NCI-H1105 (cell line): ENCODE measurements around the gene CDKN1A.
"Not testable (repeated sequence)": the region's sequence is repeated elsewhere in the genome, so short reads cannot be mapped to it uniquely, and the experiment has no call there.

ENCODE experiments used
- DNase-seq: peaks from one replicate; lab custom pipeline; 2025; lab: John Stamatoyannopoulos, UW

Gene CDKN1A

DNA sequence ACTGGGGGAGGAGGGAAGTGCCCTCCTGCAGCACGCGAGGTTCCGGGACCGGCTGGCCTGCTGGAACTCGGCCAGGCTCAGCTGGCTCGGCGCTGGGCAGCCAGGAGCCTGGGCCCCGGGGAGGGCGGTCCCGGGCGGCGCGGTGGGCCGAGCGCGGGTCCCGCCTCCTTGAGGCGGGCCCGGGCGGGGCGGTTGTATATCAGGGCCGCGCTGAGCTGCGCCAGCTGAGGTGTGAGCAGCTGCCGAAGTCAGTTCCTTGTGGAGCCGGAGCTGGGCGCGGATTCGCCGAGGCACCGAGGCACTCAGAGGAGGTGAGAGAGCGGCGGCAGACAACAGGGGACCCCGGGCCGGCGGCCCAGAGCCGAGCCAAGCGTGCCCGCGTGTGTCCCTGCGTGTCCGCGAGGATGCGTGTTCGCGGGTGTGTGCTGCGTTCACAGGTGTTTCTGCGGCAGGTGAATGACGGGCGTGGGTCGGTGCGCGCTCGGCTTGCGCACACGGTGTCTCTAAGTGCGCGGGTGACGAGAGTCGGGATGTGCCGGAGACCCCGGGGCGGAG lies at the start of gene CDKN1A:
TSS of gene CDKN1A (plus strand) at position 227 of the 555 bp plus-strand sequence. CDS start 5,388 bp downstream, outside the sequence.
- peak; percentile 91 for DNase-seq

DNA sequence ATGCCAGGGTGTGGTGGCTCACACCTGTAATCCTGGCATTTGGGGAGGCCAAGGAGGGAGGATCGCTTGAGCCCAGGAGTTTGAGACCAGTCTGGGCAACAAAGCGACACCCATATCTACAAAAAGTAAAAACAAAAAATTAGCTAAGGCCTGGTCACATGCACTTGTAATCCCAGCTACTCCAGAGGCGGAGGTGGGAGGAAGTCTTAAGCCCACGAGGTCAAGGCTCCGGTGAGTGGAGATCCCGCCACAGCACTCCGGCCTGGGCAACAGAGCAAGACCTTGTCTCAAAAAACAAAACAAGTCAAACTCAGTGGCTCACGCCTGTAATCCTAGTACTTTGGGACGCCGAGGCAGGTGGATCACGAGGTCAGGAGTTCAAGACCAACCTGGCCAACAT lies 48.7 kb upstream of the CDKN1A start:
- no peak for DNase-seq

DNA sequence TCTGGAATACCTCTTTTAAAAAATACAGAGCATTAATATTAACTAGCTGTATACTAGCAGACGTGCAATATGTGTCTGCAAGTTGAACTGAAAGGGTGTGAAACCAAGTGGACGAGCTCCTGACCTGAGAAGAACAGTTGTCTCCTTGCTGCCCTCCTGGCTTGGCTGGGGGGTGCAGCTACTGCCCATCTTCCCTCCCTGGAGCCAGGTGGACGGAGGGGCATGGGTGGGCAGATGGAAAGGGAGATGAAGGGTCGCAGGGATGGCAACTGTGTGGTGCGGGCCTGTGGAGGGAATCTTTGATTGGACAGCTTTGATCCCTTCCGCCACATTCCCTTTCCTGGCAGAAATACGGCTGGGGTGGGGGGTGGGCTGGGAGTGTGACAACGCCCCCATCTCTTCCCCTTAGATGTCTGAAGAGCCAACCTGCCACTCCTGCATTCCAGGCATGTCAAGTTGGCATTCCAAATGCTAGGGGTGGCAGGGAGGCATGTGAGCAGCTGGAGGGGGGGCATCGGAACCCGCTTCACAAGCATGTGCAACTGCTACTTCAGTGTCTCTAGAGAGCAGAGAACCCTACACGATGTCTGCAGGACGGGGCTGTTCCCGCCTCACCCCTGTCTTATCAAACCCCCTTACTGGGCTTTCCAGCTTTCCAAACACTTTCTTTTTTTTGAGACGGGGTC lies 47.0 kb upstream of the CDKN1A start:
- DNase-seq: no peak

DNA sequence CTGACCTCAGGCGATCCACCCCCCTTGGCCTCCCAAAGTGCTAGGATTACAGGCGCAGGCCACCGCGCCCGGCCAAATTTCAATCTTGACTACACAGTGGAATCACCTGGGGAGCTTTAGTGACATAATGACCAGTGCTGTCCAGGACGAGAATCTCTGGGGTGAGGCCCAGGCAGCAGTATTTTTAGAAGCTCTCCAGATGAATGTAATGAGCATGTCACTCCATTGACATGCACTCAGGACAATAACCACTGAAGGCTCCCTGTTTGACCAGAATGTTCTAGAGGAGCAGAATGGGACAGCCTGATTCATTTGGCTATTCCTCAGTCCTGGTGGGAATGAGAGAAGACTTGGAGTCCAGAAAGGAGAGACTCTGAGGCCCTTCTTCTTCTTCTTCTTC lies 45.1 kb upstream of the CDKN1A start:
- DNase-seq: no peak

DNA sequence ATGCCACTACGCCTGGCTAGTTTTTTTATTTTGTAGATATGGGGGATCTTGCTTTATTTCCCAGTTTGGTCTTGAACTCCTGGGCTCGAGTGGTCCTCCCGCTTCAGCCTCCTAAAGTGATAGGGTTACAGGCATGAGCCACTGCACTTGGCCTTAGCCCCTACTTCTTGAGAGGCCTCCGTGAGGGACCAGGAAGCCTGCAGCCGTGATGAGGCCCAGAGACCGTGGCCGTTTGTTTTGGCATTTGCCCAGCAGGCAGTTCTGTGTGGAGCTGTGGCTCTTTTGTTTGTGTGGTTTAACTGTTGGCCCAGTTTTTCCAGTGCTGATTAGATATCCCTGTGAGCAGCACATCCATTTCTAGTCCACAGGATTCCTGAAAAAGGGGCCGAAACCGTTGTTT lies 44.6 kb upstream of the CDKN1A start:
- DNase-seq: peak; percentile 50

DNA sequence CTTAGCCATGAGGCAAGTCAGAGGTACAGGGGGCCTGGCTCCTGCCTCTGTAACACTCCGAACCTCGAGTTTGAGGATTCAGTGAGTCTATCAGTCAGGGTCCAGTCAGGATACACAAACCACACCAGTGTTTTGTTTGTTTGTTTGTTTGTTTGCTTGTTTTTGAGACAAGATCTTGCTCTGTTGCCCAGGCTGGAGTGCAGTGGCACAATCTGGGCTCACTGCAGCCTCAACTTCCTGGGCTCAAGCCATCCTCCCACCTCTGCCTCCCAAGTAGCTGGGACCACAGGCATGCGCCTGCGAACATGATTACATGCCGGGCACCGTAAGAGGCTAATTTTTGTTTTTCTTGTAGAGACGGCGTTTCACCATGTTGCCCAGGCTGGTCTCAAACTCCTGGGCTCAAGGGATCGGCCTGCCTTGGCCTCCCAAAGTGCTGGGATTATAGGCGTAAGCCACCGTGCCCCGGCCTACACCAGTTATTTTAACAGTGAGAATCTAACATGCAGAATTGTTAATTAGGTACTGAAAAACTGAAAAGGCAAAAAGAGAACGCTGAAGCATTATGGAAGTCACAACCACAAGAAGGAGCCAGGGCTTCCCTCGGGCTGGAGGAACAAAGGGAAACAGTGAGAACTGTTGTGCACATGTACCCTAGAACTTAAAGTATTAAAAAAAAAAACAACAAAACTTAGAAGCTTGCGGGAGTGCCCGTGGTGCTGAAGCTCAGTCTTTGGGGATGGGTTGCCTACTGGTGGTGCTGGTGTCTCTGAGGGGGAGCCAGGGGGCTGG lies 44.0 kb upstream of the CDKN1A start:
- no peak for DNase-seq

DNA sequence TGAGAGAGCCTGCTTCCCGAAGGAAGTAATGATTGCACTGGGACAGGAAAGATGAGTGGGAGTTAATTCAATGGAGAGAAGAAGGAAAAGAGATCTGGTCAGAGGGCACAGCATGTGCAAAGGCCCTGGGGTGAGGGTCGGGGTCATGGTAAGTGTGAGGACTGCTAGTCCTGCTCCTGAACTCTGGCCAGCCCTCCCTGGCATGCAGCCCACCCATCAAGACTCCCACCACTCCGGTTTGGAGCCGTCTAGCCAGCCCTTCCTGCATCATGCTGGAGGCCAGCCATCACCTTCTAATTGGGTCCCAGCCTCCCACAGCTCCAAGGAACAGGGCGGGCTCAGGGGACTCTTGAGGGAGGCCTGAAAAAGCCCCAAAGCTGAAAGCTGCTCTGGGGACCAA lies 42.2 kb upstream of the CDKN1A start:
- no peak for DNase-seq

DNA sequence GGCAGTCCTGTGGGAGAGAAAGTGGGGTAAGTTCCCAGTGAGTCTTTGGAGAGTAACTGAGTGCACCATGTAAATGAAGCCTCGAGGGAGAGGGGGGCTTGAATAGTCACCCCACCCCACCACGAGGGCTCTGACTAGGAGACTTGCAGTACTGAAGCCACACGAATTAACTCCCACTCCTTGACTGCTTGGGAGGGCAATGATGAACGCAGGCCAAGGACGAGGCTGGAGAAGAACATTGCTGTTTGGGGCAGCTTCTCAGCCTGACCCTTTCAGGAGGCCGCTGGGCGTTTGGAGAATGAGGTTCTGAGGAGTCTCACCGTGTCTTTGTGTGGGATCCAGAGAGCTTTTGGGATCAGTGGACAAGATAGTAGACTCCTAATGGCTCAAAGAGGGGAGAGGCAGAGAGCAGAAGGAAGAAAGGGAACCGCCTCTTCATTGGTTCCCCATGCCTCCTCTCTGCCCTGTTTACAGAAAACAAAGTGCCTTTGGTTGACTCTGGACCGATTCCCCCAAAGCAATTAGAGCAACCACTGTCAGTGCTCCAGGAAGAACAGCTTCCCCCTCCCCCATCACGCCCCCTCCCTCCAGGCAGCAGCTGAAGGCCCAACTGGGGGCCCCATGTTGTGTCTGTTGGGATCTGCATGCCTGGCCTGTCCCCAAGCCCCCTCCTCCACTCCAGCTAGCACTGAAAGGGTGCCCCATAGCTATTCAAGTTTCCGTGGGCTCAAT lies 41.7 kb upstream of the CDKN1A start:
- DNase-seq: no peak

DNA sequence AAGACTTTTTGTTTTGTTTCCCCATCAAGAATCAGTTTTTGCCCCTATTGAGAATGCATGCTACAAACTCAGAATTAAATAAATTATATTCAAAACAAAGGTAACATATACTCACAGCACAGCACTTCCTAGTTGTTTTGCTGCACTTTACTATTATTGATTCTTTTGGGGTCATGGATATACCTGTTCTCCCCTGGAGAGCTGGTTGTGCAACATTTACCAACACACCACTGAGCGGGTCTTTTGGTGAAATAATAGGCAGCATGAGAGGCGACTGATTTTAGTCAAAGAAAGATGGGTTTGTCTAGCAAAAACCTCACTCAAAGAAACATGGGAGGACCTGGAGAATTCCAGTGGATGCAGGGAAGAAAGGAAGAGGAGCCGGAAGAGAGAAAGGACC lies 39.9 kb upstream of the CDKN1A start:
- DNase-seq: no peak

DNA sequence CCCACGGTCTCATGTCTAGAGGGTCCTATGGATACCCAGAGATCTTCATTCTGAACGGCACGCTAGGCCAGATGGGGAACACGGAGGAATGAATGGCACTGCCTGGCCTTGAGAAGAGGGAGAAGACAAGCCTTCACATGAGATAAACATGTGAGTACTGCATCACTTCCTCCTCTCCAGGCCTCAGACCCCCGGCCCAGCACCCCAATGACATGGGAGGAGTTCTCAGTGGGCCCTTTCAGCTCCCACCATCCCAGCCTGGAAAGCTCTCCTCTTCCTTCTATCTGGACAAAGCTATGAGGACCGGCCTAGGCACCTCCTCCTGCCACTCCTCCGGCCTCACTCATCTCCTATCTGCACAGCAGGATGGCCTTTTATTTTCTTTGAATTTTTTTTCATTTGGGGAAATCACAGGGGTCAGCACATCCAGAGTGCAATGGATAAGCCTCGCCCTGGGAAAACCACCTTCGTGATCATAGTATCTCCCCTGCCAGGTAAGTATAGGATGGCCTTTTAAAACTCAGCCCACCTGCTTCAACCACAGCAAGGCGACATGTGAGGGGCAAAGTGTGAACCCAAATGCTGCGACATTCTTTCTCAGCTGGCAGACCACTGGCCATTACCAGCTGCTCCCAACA lies 39.2 kb upstream of the CDKN1A start:
- DNase-seq: no peak

DNA sequence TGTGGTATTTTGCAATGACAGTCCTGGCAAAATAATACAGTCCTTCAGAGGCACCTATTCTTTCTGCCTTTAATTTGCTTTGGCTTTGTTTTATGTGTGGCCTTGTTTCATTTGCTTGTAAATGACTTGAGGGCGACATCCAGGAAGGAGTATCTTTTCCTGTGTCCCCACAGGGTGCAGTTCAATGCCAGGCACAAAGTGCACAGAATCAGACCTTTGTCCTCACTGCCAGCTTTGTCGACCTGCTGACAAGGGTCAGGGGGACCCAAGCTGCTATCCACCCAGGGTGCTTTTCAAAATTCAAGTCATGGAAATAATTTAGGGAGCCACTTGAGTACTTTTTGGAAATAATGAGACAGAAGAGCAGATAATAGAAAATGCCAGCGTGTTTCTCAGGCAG lies 37.0 kb upstream of the CDKN1A start:
- no peak for DNase-seq

DNA sequence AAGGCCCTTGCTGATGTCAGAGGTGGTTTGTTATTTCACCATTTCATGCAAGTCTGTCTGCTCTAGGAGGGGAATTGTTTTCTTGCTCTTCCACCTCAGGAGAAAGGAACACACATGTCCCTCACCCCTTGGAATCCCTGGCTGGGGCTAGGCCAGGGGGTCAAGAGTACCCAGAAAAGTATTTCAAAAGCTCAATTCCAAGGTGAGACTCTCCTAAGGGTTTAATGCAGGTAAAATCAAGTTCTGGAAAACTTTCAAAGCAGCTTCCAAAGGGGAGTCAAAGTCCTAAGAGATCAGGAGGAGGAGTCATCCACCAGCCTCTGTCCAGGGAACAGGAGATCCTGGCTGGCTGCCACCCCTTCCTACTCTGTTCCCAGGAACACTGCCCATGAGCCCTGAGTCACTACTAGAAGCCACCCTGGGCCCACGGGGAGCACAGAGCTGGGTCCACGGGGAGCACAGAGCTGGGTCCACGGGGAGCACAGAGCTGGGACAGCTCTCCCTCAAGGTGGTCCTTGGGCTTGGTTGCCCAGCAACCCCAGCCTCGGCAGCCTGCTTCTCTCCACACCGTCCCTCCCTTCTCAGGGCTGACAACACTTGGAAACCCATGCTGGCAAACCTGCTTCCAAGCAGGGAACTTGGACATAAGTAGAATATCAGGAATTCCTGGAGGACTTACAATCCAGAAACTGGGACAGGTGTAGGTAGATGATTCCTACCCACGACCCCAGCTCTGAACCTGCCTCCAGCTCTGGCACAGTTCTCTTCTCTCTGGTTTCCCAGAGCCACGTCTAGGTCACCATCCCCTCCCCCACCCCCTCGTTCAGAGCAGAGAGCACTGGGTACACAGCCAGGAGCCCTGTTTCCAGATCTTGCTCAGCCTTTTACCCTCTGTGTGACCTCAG lies 35.3 kb upstream of the CDKN1A start:
- no peak for DNase-seq

DNA sequence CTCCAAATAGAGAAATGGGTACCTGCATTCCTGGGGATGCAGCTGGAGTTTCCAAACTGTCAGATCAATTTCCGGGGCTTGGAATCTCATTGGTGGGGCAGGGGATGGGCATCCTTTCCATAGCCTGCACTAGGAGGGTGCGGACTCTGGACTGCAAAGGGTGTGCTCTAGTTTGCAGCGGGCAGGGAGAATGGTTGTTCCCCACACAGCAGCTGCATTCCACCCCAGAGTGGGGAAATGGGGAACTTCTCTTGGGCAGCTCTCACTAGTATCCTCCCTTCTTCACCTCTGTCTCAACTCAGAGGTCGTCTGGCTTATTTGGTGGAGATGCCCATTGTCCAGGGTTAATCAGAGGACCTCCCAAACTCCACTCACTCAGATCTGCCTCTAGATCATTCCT lies 34.5 kb upstream of the CDKN1A start:
- DNase-seq: no peak

DNA sequence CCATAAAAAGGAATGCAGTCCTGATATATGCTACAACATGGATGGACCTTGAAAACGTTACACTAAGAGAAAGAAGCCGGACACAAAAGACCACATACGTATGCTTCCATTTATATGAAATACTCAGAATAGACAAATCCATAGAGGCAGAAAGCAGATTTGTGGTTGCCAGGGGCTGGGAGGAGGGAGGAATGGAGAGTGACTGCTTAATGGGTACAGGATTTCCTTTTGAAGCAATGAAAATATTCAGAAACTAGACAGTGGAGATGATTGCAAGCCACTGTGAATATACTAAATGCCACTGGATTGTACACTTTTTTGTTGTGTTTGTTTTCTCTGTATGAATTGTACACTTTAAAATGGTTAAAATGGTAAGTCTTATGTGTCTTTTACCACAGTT lies 29.4 kb upstream of the CDKN1A start:
- DNase-seq: no peak

DNA sequence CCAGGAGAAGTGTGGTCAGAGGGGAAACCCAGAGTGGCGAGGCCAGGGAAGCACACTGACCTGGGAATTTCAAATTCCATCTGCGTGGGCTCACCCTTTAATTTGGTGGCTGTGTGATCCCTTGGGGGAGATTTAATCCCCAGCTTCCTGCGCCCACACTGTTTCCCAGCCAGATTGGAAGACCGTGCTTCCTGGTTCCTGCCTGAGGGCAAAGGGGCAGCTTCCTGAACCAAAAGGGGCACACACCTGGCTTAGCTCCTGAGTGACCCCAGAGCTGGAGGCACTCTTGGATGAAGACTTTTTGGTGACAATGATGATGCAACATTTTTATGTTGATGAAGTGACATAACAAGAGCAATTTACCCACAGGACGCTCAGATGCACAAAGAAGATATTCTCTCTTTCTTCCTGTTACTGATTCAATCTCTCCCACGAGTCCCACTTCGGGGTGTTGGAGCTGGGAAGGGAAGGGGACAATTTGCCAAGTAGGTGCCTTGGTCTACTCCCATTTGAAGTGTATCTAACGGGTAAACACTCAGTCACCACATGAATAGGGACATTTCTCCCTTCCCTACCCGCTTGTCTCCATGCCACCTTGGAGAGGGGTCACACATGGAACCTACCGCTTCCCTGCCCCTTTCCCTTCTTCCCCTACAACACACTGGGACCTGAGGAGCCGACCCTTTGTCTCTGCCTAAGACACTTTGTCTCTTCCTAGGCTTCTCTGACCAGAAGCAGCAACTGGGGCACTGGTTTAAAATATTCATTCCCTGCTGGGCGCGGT lies 28.6 kb upstream of the CDKN1A start:
- no peak for DNase-seq

DNA sequence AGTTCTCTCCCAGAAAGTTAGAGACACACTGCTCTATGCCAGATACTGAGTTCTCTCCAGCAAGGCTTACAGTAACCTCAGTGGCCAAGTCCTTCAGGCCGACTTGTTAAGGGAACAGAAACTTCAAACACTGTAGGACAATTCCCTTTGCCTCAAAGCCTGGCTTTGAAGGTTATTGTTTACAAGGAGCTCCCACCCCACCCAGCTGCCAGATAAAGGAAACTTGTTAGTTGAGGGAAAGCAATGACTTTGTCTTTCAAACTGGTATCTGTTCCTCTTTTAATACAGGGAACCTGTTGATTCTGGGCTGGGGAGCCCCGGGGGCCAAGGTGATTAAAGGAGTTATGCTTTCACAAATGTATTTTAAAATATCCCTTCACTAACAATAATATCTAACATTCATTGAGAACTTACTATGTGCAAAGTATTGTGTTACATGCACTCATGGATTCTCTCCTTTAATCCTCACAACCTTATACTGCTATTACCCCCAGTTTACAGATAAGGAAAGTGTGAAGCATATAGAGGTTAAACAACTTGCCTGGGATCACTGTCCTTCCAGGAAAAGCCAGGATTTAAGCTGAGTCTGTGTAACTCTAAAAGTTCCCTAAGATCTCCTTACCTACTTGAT lies 27.6 kb upstream of the CDKN1A start:
- DNase-seq: no peak

DNA sequence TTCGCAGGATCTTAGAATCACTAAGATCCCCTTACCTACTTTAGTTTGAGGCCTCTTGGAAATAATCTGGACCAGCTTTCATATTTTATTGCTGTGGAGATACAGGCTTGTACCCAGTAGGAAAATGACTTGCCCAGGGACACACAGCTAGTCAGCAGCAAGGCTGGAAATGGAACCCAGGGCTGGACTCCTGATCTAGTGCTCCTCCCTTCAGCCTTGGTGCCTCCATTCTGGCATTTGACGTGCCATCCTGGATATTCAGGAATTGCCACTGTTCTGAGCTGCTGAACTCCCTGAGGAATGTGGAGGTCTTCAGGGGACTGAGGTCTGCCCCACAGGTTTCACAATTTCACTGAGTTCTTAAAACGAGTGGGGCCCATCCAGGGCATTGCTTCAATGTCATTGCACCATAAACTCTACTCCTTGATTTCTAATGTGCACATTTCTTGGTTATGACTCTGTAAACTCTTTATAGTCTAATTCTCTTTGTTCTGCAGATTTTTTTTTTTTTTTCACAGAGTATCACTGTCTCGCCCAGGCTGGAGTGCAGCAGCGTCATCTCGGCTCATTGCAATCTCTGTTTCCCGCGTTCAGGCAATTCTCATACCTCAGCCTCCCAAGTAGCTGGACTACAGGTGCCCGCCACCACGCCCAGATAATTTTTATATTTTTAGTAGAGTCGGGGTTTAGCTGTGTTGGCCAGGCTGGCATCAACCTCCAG lies 26.7 kb upstream of the CDKN1A start:
- DNase-seq: no peak

DNA sequence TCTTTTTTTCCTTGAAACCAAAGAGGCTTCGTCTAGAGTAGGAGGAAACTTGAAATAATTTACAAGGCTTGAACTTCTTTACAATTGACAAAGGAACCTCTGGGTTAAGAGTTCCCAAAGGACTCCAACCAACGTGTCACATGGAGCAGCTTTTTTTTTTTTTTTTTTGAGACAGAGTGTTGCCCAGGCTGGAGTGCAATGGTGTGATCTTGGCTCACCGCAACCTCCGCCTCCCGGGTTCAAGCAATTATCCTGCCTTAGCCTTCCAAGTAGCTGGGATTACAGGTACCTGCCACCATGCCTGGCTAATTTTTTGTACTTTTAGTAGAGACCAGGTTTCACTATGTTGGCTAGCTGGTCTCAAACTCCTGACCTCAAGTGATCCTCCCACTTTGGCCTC lies 24.0 kb upstream of the CDKN1A start:
- DNase-seq: not testable (repeated sequence)

DNA sequence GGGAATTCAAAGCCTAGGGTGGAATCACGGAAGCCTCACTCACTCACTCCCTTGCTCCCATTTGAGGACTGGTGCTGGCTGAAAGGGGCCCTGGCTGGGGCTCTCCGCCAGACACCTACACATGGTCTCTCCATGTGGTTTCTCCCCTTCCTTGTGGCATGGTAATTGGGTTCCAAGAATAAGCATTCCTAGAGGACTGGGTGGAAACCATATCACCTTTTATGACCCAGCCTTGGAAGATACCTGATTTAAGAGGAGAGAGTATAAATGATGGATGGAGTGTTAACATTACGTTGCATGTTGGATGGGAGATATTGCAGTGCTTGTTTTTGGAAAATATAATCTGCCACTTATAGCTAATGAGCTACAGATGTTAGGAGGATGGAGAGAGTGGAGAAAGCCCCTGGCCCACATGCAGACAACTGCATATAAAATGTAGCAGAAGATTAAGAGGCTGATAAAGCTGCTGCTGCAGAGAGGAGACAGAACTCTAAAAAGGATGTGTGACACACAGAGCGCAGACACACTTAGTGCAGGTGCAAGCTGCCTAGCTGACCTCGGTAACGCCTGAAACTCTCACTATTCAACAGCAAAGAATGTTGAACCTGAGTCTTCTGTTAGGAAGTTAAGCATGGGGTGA lies 23.3 kb upstream of the CDKN1A start:
- no peak for DNase-seq
